Calu3 (cell line): ENCODE measurements around the gene RAD23A. TPM values are rescaled to one million over a fixed set of nuclear protein-coding genes. Genes with fewer than 3 reads are reported as not detected.

ENCODE experiments used
- BruUV-seq: library from RNA; stranded (reverse); fragments of 400-500 nt; replicated peaks from 2 replicates; lab custom pipeline; 2021; lab: Mats Ljungman, UMichigan
- CTCF ChIA-PET: fragments of 300-600 bp; sonication (Branson Sonifier 250); formaldehyde crosslinking; loops from one replicate; lab custom pipeline; 2022; ENCODE audit warnings: antibody characterized with exemption; lab: Charles Lee
- DNase-seq: peaks from one replicate; pipeline ENCODE4 v3.0.0; 2022
- H3K27ac Mint-ChIP-seq: one replicate; pipeline ENCODE4 v1.8.0; 2022; ENCODE audit warnings: mixed read lengths; ENCODE audit not compliant: unreplicated experiment
- H3K27me3 Mint-ChIP-seq: one replicate; pipeline ENCODE4 v1.8.0; 2022; ENCODE audit warnings: mixed read lengths; ENCODE audit not compliant: unreplicated experiment
- H3K36me3 Mint-ChIP-seq: one replicate; pipeline ENCODE4 v1.8.0; 2022; ENCODE audit warnings: mild to moderate bottlenecking, moderate library complexity, mixed read lengths; ENCODE audit not compliant: insufficient read depth, unreplicated experiment
- H3K4me1 Mint-ChIP-seq: one replicate; pipeline ENCODE4 v1.8.0; 2022; ENCODE audit warnings: mild to moderate bottlenecking, low read depth, mixed read lengths; ENCODE audit not compliant: unreplicated experiment
- H3K4me3 Mint-ChIP-seq: one replicate; pipeline ENCODE4 v1.8.0; 2022; ENCODE audit warnings: mild to moderate bottlenecking, low read depth, moderate library complexity, mixed read lengths; ENCODE audit not compliant: unreplicated experiment
- H3K9me3 Mint-ChIP-seq: one replicate; pipeline ENCODE4 v1.8.0; 2022; ENCODE audit warnings: low read depth, mixed read lengths; ENCODE audit not compliant: unreplicated experiment
- intact Hi-C: fragments of 100-400 bp; cut with micrococcal nuclease; formaldehyde crosslinking; loops from one replicate; pipeline ENCODE4 v1.10.0; 2022; ENCODE audit not compliant: unreplicated experiment
- total RNA-seq: library from RNA; stranded (reverse); gene quantifications from 2 replicates; pipeline ENCODE4 v1.2.3, GENCODE V29; 2022
- TF ChIP-seq, protein P1 (sequence below): fragments of 200-600 bp; IDR thresholded peaks from one replicate; pipeline ENCODE4 v1.8.0; 2022; ENCODE audit warnings: antibody characterized with exemption; ENCODE audit not compliant: unreplicated experiment

Gene RAD23A
- total RNA-seq, 1 experiment from 2014 or later = 110 TPM

DNA sequence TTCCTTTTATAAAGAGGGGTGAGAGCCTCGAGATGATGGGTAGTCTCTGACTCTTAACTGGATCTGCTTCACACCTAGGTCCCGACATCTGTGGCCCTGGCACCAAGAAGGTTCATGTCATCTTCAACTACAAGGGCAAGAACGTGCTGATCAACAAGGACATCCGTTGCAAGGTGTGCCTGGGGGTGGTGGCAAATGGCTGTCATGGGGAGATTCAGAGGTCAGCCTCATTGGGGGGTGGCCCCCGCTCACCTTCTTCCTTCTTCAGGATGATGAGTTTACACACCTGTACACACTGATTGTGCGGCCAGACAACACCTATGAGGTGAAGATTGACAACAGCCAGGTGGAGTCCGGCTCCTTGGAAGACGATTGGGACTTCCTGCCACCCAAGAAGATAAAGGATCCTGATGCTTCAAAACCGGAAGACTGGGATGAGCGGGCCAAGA, 5.7 kb upstream of the RAD23A start:
- peaks cover 80% of the 10 kb centered on the region for H3K36me3 Mint-ChIP-seq
- H3K4me3 Mint-ChIP-seq = peak overlapping the region; percentile 84
- peaks cover 16% of the 10 kb centered on the region for H3K4me1 Mint-ChIP-seq
- BruUV-seq = no TSS peak
- no peaks in the 10 kb centered on the region for H3K27me3 Mint-ChIP-seq
- no peak for DNase-seq
- intact Hi-C loops = no loop called here
- TF ChIP-seq, protein P1, sequence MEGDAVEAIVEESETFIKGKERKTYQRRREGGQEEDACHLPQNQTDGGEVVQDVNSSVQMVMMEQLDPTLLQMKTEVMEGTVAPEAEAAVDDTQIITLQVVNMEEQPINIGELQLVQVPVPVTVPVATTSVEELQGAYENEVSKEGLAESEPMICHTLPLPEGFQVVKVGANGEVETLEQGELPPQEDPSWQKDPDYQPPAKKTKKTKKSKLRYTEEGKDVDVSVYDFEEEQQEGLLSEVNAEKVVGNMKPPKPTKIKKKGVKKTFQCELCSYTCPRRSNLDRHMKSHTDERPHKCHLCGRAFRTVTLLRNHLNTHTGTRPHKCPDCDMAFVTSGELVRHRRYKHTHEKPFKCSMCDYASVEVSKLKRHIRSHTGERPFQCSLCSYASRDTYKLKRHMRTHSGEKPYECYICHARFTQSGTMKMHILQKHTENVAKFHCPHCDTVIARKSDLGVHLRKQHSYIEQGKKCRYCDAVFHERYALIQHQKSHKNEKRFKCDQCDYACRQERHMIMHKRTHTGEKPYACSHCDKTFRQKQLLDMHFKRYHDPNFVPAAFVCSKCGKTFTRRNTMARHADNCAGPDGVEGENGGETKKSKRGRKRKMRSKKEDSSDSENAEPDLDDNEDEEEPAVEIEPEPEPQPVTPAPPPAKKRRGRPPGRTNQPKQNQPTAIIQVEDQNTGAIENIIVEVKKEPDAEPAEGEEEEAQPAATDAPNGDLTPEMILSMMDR = no peak
- peak overlapping the region; percentile 99 for H3K27ac Mint-ChIP-seq
- no peaks in the 10 kb centered on the region for H3K9me3 Mint-ChIP-seq
- CTCF ChIA-PET = no interaction called here

DNA sequence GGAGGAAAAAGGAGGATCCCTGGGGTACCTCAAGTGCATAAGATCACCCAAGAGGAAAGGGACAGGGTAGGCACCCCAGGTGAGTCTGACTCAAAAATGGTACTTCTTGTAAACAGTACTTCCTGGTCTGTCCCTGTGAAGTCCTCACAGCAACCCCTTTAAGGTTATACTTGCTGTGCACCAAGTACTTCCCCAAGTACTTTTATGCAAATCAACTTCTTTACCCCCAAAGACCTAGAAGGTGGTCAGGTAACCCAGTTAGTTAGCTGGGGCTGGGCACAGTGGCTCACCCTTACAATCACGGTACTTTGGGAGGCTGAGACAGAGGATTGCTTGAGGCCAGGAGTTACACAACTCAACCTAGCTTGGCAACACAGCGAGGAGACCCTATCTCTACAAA, 4.8 kb upstream of the RAD23A start:
- CTCF ChIA-PET = no interaction called here
- intact Hi-C loops = no loop called here
- Mint-ChIP-seq H3K9me3 (no peaks in the 10 kb centered on the region), H3K4me3 (peak overlapping the region; percentile 84), H3K4me1 (peaks cover 16% of the 10 kb centered on the region), H3K27ac (peak overlapping the region; percentile 99), H3K27me3 (no peaks in the 10 kb centered on the region), H3K36me3 (peaks cover 89% of the 10 kb centered on the region)
- TF ChIP-seq, protein P1 = no peak
- BruUV-seq = no TSS peak
- DNase-seq = no peak

DNA sequence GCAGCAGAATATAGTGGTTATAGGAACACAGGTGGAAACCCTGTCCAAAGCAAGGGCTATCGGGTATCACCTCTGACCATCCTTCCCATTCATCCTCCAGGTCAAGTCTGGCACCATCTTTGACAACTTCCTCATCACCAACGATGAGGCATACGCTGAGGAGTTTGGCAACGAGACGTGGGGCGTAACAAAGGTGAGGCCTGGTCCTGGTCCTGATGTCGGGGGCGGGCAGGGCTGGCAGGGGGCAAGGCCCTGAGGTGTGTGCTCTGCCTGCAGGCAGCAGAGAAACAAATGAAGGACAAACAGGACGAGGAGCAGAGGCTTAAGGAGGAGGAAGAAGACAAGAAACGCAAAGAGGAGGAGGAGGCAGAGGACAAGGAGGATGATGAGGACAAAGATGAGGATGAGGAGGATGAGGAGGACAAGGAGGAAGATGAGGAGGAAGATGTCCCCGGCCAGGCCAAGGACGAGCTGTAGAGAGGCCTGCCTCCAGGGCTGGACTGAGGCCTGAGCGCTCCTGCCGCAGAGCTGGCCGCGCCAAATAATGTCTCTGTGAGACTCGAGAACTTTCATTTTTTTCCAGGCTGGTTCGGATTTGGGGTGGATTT, 2.1 kb upstream of the RAD23A start:
- CTCF ChIA-PET = interaction anchor here (0.7 kb wide), 2 partner anchors 17 to 21 kb away, joined by 3 to 5 read pairs; no protein-coding TSS in a partner anchor
- peak overlapping the region; percentile 67 for H3K27ac Mint-ChIP-seq
- DNase-seq = no peak
- intact Hi-C loops = no loop called here
- H3K27me3 Mint-ChIP-seq = no peaks in the 10 kb centered on the region
- peaks cover 9% of the 10 kb centered on the region for H3K4me1 Mint-ChIP-seq
- no TSS peak for BruUV-seq
- H3K9me3 Mint-ChIP-seq = no peaks in the 10 kb centered on the region
- H3K4me3 Mint-ChIP-seq = peak overlapping the region; percentile 14
- TF ChIP-seq, protein P1 = no peak
- H3K36me3 Mint-ChIP-seq = peaks cover 98% of the 10 kb centered on the region

DNA sequence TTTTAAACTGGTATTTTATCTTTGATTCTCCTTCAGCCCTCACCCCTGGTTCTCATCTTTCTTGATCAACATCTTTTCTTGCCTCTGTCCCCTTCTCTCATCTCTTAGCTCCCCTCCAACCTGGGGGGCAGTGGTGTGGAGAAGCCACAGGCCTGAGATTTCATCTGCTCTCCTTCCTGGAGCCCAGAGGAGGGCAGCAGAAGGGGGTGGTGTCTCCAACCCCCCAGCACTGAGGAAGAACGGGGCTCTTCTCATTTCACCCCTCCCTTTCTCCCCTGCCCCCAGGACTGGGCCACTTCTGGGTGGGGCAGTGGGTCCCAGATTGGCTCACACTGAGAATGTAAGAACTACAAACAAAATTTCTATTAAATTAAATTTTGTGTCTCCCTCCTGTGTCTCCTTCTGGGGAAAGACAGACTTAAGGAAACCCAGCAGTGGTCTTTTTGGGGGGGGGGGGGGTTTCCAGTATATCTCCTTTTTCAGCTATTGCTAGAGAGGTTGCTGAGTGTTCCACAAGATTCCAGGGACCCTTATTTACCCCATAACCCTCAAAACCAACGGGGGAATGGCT, 1.5 kb upstream of the RAD23A start:
- no peaks in the 10 kb centered on the region for H3K9me3 Mint-ChIP-seq
- peak overlapping the region; percentile 67 for H3K27ac Mint-ChIP-seq
- no TSS peak for BruUV-seq
- no peak for DNase-seq
- CTCF ChIA-PET = interaction anchor here (0.7 kb wide), 1 partner anchor 21 kb away, joined by 3 read pairs; no protein-coding TSS in a partner anchor
- H3K36me3 Mint-ChIP-seq = peaks cover 92% of the 10 kb centered on the region
- H3K4me1 Mint-ChIP-seq = peaks cover 9% of the 10 kb centered on the region
- H3K27me3 Mint-ChIP-seq = no peaks in the 10 kb centered on the region
- intact Hi-C loops = no loop called here
- H3K4me3 Mint-ChIP-seq = peak overlapping the region; percentile 14
- TF ChIP-seq, protein P1 = no peak
